Neural cell (in vitro differentiated cells): Measurements from ENCODE around the gene GMPR2.
"Not testable (repeated sequence)": the region's sequence is repeated elsewhere in the genome, so short reads cannot be mapped to it uniquely, and the experiment has no call there.

Experiments
- EP300 ChIP-seq: fragments of 450-650 bp; conservative IDR thresholded peaks from 2 replicates; pipeline ENCODE4 v1.6.1; 2014; ENCODE audit warnings: antibody characterized with exemption, mild to moderate bottlenecking, moderate library complexity; ENCODE audit not compliant: poor library complexity, severe bottlenecking
- EZH2 ChIP-seq: fragments of 200-600, 300-800 bp; shearing (Covaris generic), sonication (generic); IDR thresholded peaks from 2 replicates; pipeline ENCODE4 v1.6.1; 2014; ENCODE audit warnings: antibody characterized with exemption, low read length, borderline replicate concordance, mild to moderate bottlenecking; ENCODE audit not compliant: insufficient read depth, poor library complexity, severe bottlenecking
- MXI1 ChIP-seq: fragments of 450-650 bp; conservative IDR thresholded peaks from 2 replicates; pipeline ENCODE4 v1.6.1; 2014; ENCODE audit warnings: antibody characterized with exemption, mild to moderate bottlenecking; ENCODE audit not compliant: poor library complexity, severe bottlenecking
- POLR2AphosphoS5 ChIP-seq: IDR thresholded peaks from 2 replicates; pipeline ENCODE4 v1.6.1; 2012
- RAD21 ChIP-seq: fragments of 450-650 bp; conservative IDR thresholded peaks from 2 replicates; pipeline ENCODE4 v1.6.1; 2014; ENCODE audit warnings: antibody characterized with exemption, mild to moderate bottlenecking, moderate library complexity
- SMC3 ChIP-seq: fragments of 450-650 bp; conservative IDR thresholded peaks from 2 replicates; pipeline ENCODE4 v1.6.1; 2014; ENCODE audit warnings: antibody characterized with exemption, mild to moderate bottlenecking, moderate library complexity; ENCODE audit not compliant: poor library complexity
- TAF1 ChIP-seq: IDR thresholded peaks from 2 replicates; pipeline ENCODE4 v1.6.1; 2012; ENCODE audit warnings: low read depth
- TF ChIP-seq, protein P1 (sequence below): IDR thresholded peaks from 2 replicates; pipeline ENCODE4 v1.6.1; 2012; ENCODE audit warnings: borderline replicate concordance
- TF ChIP-seq, protein P2 (sequence below): fragments of 450-650 bp; IDR thresholded peaks from 2 replicates; pipeline ENCODE4 v1.5.1; 2014; ENCODE audit warnings: antibody characterized with exemption, mild to moderate bottlenecking, moderate library complexity; ENCODE audit not compliant: poor library complexity, severe bottlenecking

- not testable (repeated sequence) for TF ChIP-seq POLR2AphosphoS5, EP300, EZH2, RAD21, TAF1, SMC3, MXI1
- TF ChIP-seq, protein P1, sequence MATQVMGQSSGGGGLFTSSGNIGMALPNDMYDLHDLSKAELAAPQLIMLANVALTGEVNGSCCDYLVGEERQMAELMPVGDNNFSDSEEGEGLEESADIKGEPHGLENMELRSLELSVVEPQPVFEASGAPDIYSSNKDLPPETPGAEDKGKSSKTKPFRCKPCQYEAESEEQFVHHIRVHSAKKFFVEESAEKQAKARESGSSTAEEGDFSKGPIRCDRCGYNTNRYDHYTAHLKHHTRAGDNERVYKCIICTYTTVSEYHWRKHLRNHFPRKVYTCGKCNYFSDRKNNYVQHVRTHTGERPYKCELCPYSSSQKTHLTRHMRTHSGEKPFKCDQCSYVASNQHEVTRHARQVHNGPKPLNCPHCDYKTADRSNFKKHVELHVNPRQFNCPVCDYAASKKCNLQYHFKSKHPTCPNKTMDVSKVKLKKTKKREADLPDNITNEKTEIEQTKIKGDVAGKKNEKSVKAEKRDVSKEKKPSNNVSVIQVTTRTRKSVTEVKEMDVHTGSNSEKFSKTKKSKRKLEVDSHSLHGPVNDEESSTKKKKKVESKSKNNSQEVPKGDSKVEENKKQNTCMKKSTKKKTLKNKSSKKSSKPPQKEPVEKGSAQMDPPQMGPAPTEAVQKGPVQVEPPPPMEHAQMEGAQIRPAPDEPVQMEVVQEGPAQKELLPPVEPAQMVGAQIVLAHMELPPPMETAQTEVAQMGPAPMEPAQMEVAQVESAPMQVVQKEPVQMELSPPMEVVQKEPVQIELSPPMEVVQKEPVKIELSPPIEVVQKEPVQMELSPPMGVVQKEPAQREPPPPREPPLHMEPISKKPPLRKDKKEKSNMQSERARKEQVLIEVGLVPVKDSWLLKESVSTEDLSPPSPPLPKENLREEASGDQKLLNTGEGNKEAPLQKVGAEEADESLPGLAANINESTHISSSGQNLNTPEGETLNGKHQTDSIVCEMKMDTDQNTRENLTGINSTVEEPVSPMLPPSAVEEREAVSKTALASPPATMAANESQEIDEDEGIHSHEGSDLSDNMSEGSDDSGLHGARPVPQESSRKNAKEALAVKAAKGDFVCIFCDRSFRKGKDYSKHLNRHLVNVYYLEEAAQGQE: not testable (repeated sequence)
- TF ChIP-seq, protein P2, sequence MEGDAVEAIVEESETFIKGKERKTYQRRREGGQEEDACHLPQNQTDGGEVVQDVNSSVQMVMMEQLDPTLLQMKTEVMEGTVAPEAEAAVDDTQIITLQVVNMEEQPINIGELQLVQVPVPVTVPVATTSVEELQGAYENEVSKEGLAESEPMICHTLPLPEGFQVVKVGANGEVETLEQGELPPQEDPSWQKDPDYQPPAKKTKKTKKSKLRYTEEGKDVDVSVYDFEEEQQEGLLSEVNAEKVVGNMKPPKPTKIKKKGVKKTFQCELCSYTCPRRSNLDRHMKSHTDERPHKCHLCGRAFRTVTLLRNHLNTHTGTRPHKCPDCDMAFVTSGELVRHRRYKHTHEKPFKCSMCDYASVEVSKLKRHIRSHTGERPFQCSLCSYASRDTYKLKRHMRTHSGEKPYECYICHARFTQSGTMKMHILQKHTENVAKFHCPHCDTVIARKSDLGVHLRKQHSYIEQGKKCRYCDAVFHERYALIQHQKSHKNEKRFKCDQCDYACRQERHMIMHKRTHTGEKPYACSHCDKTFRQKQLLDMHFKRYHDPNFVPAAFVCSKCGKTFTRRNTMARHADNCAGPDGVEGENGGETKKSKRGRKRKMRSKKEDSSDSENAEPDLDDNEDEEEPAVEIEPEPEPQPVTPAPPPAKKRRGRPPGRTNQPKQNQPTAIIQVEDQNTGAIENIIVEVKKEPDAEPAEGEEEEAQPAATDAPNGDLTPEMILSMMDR: not testable (repeated sequence)
These were observed 12.6 kb downstream of the GMPR2 start for GRCh38 chr14:24245350-24245749.
